ENCODE data around the gene SDK2.
"Not testable (repeated sequence)": the region's sequence is repeated elsewhere in the genome, so short reads cannot be mapped to it uniquely, and the experiment has no call there.

SDK2 gene

GRCh38 chr17:73309727-73310596 lies 334.3 kb downstream of the SDK2 start:
- no peak for DNase-seq

GRCh38 chr17:73308959-73309358 lies 335.3 kb downstream of the SDK2 start:
- not testable (repeated sequence) for DNase-seq

GRCh38 chr17:73308017-73308823 lies 336.0 kb downstream of the SDK2 start:
- no peak for DNase-seq

DNA sequence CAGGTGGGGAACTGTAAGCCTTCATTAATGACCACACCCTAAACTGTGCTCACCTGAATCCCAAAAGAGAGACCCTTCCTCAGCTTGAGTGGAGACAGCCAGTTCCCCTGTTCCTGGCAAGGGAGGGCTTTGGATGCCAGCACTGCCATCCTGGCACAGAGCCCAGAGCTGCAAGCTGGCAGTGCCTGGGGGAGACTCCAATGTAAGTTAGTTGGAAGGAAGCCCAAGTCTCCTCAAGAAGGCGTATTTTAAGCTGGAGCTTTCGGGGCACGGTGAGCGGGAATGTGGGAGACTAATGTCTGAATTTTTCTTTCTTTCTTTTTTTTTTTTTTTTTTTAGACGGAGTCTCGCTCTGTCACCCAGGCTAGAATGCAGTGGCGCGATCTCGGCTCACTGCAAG lies 337.1 kb downstream of the SDK2 start:
- DNase-seq: no peak

DNA sequence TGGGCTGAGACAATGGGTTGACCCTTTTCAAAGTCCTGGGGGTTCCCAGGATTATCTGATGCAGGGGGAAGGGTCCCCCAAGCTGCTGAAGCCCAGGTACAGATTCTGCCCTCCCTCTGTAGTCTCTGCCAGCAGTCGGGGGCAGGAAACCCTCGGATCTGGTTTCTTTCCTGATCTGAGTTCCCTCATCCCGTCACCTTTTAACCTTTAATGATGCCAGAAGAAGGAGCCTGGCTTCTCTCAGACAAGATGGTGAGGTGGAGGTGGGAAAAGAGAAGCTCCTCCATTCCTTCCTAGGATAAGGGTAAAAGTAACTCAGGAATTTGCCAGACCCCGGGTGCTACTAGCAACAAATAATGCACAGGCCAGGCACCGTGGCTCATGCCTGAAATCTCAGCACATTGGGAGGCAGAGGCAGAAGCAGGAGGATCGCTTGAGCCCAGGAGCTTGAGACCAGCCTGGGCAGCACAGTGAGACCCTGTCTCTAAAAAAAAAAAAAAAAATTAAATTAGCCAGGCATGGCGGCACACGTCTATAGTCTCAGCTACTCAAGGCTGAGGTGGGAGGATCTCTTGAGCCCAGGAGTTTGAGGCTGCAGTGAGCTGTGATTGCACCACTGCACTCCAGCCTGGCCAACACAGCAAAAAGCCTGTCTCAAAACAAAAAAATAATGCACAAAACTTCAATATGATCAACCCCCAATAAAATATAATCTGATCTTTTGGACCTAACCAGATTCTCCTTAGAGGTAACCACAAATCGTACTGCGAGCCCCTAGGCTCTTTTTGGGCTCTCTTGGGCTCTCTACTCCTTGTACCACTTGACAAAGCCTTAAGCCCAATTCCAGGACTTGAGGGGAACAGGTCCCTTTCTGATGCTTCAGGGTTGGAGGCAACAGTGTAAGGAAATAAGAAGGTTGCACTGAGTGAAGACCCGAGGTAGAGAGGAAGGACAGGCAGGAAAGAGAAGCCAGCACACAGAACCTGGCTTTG lies 338.1 kb downstream of the SDK2 start:
- no peak for DNase-seq

DNA sequence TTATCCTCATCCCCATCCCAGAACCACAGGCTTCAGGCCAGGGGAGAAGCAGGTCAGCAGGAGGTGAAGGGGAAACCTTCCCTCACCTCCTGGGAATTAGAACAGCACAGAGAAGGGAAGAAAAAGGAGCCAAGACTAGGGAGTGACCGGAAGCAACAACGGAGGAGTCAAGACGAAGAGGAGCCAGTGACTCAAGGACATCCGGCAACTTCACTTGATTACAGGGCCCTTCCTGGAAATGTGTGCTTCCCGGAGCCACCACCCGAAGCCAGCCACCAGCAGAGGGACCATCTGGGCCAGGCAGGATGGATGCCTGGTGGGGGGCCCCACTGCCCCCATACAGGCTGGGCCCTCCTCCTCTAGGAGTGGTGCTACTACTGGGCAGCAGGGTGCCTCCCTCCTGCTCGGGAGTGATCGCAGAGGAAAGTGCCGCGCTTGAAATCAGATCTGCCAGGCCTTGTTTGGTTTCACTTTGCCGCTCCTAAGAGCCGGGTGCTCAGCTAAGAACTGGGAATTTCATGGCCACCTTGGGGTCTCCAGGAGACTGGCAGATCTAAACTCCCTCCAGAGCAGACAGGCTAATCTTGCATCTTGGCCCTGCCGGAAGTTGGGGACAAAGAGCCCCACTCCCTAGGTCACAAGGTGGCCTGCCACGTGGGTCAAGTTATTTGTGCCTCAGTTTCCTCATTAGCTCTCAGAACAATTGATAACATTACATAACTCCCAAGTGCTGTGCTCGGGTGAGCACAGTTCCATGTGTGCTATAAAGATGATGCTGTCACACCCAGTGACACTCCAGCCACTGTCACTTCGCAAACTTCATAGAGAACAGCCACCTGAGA lies 339.1 kb downstream of the SDK2 start:
- DNase-seq: no peak

DNA sequence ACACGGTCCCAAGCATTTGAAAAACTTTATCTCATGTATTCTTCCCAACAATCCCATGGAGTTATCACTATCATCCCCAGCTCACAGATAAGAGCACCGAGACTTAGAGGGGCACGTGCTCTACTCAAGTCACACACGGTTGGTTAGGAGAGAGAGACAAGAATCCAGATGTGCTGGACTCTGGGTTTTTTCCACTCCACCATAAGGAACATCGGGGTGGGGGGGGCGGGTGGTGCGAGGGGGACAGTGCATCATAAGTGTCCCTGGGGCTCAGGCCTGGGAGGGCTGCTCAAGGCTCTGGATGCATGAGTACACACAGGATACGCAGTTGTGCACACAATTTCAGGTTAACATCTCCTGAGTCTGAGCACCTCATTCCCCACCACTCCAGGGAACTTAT lies 339.8 kb downstream of the SDK2 start:
- no peak for DNase-seq

DNA sequence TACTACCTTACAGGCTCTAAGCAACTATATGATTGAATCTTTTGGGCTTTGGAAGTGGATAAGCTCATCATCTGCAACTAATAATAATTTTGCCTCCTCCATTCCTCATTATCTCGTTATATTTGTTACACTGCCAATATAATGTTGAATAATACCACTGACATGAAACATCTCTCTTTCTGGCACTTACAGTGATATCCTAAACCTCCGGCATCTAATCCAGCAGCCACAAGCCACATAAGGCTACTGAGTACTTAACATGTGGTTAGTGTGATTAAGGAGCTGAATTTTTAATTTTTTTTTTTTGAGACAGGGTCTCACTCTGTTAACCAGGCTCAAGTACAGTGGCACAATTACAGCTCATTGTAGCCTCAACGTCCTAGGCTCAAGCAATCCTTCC lies 342.1 kb downstream of the SDK2 start:
- DNase-seq: no peak

GRCh38 chr17:73301369-73301768 lies 342.9 kb downstream of the SDK2 start:
- no peak for DNase-seq

GRCh38 chr17:73300392-73300791 lies 343.9 kb downstream of the SDK2 start:
- no peak for DNase-seq

DNA sequence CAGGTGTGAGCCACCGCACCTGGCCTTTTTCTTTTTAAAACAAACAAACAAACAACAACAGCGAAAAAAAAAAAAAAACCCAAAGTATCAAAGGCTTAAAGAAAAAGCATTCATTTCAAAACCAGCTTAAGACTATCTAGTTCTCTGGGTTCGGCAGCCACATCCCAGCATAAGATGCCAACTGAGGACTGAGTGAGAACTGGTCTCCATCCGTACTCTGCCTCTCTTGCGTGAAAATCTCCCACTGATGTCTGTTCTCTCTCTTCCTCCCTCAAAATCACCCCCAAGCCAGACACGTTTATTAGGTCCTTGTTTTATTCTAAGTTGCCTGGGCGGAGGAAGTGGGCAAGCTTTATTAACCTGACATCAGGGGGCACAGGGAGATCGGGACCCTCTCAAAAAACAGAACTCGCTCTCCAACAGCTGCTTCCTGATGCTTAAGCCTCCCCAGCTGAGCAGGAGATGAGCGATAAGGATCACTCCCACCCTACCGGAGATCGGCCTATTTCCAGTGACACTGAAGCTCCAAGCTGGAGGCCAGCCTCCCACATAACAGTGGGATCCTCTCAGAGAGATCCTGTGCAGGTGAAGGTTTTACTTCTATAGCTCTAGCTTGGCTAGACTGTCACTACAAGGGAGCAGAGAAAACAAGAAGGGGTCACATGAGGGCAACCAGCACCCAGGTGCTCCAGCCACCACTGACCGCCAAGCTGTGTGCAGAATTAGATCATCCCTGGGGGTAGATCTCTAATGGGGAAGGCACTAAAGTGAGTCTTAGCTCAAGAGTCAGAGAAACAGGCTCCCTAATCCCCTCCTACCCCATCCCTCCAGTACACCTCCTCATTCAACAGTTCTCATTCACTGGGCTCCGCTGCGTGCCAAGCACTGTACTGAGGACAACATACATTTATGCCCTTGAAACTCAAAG lies 346.0 kb downstream of the SDK2 start:
- no peak for DNase-seq

GRCh38 chr17:73293480-73293911 lies 350.7 kb downstream of the SDK2 start:
- DNase-seq: no peak

GRCh38 chr17:73293031-73293430 lies 351.2 kb downstream of the SDK2 start:
- DNase-seq: no peak

DNA sequence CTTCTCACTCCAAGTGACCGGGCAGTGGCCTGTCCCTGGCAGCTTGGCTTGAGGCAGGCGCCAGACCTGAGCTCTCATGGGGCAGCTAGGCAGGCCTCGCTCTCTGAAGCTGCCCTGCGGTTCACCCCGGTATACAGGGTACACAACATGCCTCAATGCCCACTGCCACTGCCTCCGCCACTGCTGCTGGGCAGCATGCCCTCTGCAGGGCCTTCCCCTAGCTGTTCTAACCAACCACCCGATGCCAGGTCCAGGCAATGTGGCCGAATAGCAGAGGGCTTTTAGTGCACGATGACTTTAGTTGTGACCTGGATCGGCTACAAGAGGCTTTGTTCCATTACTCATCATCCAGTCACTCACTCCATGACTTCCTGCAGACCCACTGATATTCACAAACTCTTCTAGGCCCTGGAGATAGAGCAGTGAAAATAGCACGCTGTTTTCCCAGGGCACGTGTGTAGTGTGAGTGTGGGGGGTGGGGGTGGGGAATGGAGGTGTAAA lies 352.2 kb downstream of the SDK2 start:
- no peak for DNase-seq

DNA sequence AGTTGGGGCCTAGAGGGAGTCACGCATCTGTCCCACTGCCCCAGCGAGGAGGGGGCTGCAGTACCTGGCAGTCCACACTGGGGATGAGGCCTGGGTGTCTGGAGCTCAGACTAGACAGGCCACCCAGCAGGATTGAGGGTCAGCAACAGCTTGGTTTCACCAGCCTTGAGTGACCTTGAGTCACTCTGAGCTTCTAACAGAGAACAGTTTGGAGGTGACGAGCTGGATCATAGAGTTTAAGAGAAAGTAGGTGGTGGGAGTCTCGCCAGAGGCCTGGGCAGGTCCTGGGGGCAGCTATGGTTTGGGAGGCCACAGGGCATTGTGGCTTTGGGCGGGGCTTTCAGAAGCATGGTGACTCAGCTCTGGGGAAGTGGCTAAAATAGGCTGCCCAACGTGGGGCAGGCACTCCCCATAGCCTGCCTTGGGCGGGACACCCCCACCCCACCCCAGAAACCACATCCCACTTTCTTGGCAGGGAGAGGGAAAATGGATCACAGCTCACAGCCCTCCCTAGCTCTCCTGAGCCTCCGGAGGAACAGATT lies 352.9 kb downstream of the SDK2 start:
- no peak for DNase-seq

- no peak for DNase-seq
These were observed 353.6 kb downstream of the SDK2 start for GRCh38 chr17:73290399-73291259.

- no peak for DNase-seq
These were observed 354.5 kb downstream of the SDK2 start for GRCh38 chr17:73289549-73290254.

DNA sequence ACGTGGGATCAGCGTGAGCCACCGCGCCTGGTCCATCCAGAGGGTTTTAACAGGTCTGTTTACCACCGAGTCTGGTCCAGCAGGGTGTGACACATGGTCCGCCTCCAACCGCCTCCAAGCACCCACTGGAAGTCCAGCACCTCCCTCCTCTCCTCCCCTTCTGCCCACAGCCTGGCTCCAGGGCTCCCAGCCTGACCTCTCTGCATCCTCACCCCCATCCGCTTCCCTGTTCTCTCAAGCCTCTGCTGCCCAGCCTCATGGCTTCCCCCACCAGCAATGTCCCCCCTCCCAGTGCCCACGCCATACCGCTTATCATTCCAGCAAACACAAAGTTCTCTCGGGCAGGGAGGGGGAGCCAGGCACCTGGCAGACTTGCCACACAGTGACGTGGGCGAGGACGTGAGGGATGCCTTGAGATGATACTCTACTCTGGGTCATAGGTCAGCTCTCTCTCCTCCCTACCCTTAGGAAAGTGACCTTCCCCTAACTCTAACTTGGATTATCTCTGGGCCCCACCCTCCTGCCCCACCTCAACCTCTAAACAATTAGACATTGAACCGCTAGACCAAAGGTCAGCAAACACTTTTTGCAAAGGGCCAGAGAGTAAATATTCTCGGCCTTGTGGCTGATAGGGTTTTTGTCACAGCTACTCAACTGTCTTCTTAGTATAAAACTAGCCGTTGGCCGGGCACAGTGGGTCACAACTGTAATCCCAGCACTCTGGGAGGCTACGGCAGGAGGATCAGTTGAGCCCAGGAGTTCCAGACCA lies 355.5 kb downstream of the SDK2 start:
- DNase-seq: no peak
